AG09319 (cell line): ENCODE measurements around the gene CFAP92.

Source experiments
- DNase-seq: peaks from one replicate; pipeline ENCODE4 v3.0.0-alpha.2; 2010; ENCODE audit warnings: low read depth; ENCODE audit errors: extremely low read depth
- TF ChIP-seq, protein P1 (sequence below): IDR thresholded peaks from 2 replicates; pipeline ENCODE4 v1.5.1; 2011; ENCODE audit warnings: low read depth, mild to moderate bottlenecking, inconsistent platforms, low read length, moderate library complexity

CFAP92 gene

DNA sequence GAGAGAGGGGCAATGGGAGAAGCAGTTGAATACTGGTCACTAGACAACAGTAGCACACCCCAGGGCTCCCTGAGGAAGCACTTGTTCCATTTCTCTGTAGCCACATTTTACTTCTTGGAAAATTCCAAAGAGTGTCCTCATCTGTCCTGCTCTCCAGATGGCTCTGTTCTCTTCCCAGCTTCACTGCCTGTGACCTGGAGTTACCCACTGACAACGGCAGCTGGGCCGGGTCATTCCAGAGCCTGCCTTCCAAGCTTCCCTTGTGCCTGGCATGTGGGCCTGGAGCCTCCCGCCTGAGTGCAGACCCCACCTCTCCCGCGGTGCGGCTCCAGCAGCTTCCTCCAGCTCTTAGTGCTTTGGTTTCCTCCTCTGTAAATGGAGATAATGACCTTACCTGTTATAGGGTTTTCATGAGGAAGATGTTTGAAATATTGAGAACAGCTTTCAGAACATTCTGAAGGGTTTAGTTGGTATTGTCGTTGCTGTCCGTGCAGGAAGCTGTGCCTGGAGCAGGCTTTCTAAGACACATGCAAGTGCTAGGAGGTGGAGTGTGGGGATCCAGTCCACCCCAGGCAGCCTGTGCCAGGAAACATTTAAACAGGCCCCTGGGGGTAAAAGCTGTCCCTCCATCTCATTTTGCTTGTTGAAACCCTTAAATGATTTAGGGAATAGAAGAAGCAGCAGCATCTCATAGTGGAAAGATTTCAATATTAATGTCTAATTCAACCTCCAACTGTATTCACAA lies 32.0 kb upstream of the CFAP92 start:
- TF ChIP-seq, protein P1, sequence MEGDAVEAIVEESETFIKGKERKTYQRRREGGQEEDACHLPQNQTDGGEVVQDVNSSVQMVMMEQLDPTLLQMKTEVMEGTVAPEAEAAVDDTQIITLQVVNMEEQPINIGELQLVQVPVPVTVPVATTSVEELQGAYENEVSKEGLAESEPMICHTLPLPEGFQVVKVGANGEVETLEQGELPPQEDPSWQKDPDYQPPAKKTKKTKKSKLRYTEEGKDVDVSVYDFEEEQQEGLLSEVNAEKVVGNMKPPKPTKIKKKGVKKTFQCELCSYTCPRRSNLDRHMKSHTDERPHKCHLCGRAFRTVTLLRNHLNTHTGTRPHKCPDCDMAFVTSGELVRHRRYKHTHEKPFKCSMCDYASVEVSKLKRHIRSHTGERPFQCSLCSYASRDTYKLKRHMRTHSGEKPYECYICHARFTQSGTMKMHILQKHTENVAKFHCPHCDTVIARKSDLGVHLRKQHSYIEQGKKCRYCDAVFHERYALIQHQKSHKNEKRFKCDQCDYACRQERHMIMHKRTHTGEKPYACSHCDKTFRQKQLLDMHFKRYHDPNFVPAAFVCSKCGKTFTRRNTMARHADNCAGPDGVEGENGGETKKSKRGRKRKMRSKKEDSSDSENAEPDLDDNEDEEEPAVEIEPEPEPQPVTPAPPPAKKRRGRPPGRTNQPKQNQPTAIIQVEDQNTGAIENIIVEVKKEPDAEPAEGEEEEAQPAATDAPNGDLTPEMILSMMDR: no peak
- DNase-seq: no peak

DNA sequence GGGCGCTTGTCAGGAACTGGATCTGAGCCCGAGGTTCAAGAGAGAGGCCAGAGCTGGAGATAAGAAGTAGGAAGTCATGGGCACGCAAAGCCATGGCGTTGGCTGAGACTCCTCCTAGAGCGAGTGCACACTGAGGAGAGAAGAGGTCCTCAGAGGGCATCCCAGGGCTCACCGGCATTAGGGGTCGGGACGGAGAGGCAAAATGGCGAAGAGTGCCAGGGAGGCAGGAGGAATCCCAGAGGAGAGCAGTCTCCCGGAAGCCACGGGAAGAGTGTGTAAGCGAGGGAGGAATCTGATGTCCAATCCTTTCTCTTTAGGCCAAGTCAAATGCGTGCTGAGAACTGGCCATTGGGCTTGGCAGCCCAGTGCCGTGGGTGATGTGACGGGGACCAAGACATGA lies 31.2 kb upstream of the CFAP92 start:
- DNase-seq: no peak
- TF ChIP-seq, protein P1: no peak

DNA sequence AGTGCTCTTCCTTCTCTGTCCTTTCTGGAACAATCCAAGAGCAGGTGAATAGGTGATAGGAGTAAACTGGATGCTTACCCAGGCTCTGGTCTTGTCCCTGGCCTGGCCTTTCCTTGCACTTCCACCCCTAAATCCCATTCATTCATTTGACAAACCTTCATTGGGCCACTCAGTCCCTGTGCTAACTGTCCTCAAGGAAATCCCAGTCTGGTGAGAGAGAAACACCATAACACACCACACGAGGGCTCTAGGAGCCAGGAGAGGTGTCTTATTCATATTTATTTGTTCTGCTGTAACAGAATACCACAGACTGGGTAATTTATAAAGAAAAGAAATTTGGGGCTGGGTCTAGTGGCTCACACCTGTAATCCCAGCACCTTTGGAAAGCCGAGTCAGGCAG lies 30.0 kb upstream of the CFAP92 start:
- no peak for DNase-seq
- TF ChIP-seq, protein P1: no peak

DNA sequence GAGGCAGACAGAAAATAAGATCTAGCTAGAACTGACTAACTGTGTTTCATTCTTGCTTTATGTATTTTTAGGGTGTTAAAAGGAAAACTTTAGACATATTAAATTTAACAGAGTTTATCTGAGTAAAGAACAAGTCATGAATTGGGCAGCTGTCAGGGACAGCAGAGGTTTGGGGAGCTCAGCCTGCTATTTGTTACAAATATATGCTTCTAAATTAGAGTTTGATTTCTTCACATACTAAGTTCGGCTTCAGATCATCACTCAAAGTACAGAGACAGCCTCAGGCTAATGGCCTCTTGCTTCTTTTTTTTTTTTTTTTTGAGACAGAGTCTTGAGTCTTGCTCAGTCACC lies 29.1 kb upstream of the CFAP92 start:
- TF ChIP-seq, protein P1: no peak
- DNase-seq: no peak

DNA sequence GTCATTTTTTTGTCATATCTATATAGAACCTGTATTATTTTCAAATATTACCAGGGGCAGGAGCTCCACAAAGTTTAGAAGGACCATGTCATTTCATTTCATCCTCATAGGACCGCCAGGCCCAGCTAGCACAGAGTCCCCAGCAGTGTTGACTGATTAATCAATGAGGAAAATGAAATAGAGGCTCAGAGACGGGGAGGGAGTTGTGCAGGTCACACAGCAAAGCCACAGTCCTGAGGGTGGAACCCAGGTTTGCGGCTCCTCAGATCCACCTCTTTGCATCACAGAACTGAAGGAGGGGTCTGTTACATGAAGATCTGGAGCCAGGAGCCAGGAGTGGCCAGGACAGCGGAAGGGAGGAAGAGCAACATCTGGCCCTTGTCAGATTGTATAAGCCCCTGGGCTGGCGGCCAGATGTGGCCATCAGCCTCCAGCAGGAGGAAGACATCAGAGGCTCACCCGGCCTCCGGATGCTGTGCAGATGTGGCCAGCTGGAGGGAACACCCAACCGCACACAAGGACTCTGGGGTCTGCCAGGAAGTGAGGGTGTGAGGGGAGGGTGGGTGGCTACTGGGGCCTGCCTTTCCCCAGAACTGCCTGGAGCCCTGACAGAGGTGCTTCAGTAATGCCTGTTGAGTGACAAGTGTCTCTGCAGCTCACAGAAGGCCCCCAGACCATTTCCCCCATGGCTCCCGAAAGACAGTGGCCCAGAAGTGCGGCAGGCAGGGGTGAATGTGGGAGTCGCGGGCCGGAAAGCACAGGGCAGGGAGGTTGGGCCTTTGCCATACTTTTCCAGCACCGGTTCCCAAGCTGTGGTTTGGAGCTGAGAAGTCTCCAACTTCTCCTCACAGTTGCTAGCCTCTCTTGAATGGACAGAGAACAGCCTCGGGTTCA lies 28.5 kb upstream of the CFAP92 start:
- DNase-seq: no peak
- TF ChIP-seq, protein P1: no peak

DNA sequence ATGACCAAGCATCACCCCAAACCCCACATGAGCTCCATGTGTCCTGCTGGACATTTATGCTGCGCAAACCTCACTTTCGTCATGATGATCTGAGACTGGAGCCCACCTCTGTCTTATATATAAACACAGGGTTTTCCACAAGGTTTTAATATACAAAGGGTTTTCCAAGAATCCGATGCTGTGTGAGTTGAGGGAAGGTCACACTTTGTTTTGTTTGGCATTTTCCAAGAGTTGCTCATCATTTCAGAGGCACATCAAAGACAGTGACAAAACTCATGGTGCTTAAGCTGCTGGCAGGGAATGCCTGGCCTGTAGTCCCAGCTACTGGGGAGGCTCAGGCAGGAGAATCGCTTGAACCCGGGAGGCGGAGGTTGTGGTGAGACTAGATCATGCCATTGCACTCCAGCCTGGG lies 27.3 kb upstream of the CFAP92 start:
- DNase-seq: no peak
- TF ChIP-seq, protein P1: no peak

DNA sequence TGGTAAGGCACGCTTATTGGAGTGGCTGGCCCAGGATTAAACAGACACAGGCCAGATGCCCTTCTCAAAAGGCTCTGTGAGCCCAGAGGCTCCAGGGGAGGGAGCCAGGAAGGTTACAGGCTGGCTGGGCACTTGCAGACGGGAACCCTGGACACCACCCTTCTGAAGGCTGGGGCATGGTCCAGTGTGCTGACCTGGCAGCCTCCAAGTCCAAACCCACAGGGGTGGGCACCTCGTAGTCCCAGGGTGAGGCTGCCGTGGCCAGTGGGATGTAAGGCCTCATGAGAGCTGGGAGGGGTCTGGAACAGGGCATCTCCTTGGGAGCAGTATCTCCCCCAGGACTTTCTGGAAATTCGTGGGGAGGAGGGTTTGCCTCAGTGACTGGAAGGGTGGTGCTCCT lies 26.8 kb upstream of the CFAP92 start:
- TF ChIP-seq, protein P1: no peak

More for the DNA sequence above, 26.8 kb upstream of the CFAP92 start:
- no peak for DNase-seq
